ENCODE data around the gene BEND5. TPM values are rescaled to one million over a fixed set of nuclear protein-coding genes. Genes with fewer than 3 reads are reported as not detected.

Gene BEND5
- total and polyA plus RNA-seq, 2 of the 8 experiments (the other 6 are each of a cell fraction or from before 2014, with no cell fraction given), result 3.8 to 7.5 TPM

DNA sequence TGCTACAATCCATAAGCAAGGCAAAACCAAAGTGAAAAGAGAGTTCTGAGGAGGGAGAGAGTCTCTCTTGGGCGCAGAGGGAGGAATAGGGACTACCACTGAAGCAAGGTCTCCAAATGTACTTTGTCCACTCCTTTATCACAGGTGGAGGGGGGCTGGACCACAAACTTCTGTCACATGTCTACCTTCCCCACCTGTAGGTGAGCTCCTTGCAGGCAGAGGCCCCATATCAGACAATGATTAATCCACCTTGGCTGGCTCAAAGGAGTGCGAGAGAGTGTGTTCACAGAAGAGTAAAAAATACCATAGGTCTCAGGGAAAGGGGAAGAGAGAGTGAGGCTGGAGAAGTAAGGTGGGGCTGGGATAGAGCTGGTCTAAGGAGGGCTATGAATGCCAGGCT, 4.5 kb downstream of the BEND5 start:
- no peak overlapping the region for H2BK12ac ChIP-seq (ENCODE audit: low read depth, low read length)
- H3K27ac ChIP-seq (ENCODE audit: low read depth, low read length), result no peak overlapping the region
- peaks cover 2% of the 10 kb centered on the region; the same call in 1 of the 2 replicates for H3K79me1 ChIP-seq (ENCODE audit: low read depth, low read length)
- 97% methylated on average over 2 of the region's 2 CpGs; no CpG with 5 or more reads in 1 of the 2 experiments for WGBS, 2 experiments (ENCODE audit: extremely low coverage in 1 of 2, insufficient coverage in 1 of 2, insufficient read length in 1 of 2, insufficient replicate concordance in 2 of 2, low coverage in 1 of 2, low lambda C conversion rate in 2 of 2, missing lambda C conversion rate in 1 of 2)
- H4K8ac ChIP-seq (ENCODE audit: extremely low read depth, insufficient read depth, low read length), result no peak overlapping the region
- H3K4me2 ChIP-seq (ENCODE audit: insufficient read depth in 1 of 2, low read depth in 2 of 2, low read length in 2 of 2), result no peak overlapping the region
- no peak overlapping the region for H3K4ac ChIP-seq (replicated peaks; ENCODE audit: insufficient read length, low read depth, low read length)
- H3K23ac ChIP-seq (ENCODE audit: insufficient read length), result no peak overlapping the region
- H4K20me1 ChIP-seq (replicated peaks in 1 of 2; ENCODE audit: control insufficient read depth in 1 of 2, insufficient read depth in 2 of 2, low read length in 2 of 2), result no peaks in the 10 kb centered on the region
- H3K36me3 ChIP-seq (ENCODE audit: control insufficient read depth in 2 of 4, insufficient read depth in 4 of 4, low read length in 3 of 4), result peaks cover 0 to 7% (median 0%) of the 10 kb centered on the region in 4 experiments; a peak in 1 of 8 replicates
- peaks cover 0 to 4% (median 0%) of the 10 kb centered on the region in 4 experiments; a peak in 1 of 7 replicates for H3K4me1 ChIP-seq (replicated peaks in 1 of 4; ENCODE audit: control insufficient read depth in 3 of 4, insufficient read depth in 4 of 4, low read length in 3 of 4)
- no peak overlapping the region for H2BK15ac ChIP-seq (ENCODE audit: low read length)
- H2BK20ac ChIP-seq (ENCODE audit: low read length), result no peak overlapping the region
- H3K4me3 ChIP-seq (ENCODE audit: extremely low read depth in 1 of 4, insufficient read depth in 2 of 4, low read depth in 3 of 4, low read length in 4 of 4), result no peak overlapping the region
- no peak overlapping the region for H2AFZ ChIP-seq (ENCODE audit: low read length)
- CTCF ChIA-PET (ENCODE audit: partially characterized antibody), result interaction anchor here (0.7 to 2.7 kb wide), 5 partner anchors 11 to 246 kb away, joined by 3 to 10 read pairs (median 4); no protein-coding TSS in a partner anchor
- no peak overlapping the region for H2BK120ac ChIP-seq (replicated peaks; ENCODE audit: low read depth, low read length)
- H2AK5ac ChIP-seq (ENCODE audit: low read depth, low read length), result no peak overlapping the region
- peaks cover 0 to 3% of the 10 kb centered on the region in 2 experiments; a peak in 1 of 4 replicates for H3K79me2 ChIP-seq (ENCODE audit: control insufficient read depth in 1 of 2, insufficient read depth in 2 of 2, low read length in 2 of 2)
- no peak overlapping the region for H3K14ac ChIP-seq (ENCODE audit: insufficient read length)
- H4K91ac ChIP-seq (replicated peaks; ENCODE audit: insufficient read length, low read length), result no peak overlapping the region
- no peak overlapping the region for H4K5ac ChIP-seq (ENCODE audit: insufficient read length, low read depth, low read length)
- POLR2A ChIA-PET (ENCODE audit: partially characterized antibody), result no interaction called here
- no peaks in the 10 kb centered on the region for H3K27me3 ChIP-seq (replicated peaks in 1 of 4; ENCODE audit: control insufficient read depth in 3 of 4, extremely low read depth in 1 of 4, insufficient read depth in 3 of 4, low read length in 3 of 4)
- H3K18ac ChIP-seq (ENCODE audit: extremely low read depth, low read length), result no peak overlapping the region
- no peak overlapping the region for H3K9ac ChIP-seq (replicated peaks in 1 of 4; ENCODE audit: extremely low read depth in 1 of 4, low read depth in 3 of 4, low read length in 3 of 4)
- no peak for DNase-seq (ENCODE audit: low read depth in 1 of 2, low spot score in 2 of 2)
- no peaks in the 10 kb centered on the region for H3K9me3 ChIP-seq (ENCODE audit: insufficient read depth in 2 of 2, low read depth in 1 of 2, low read length in 1 of 2)
- no peak overlapping the region for H2BK5ac ChIP-seq (ENCODE audit: low read depth, low read length)
- no peak for FAIRE-seq
- H3K23me2 ChIP-seq (ENCODE audit: low read depth, low read length), result peaks cover 6% of the 10 kb centered on the region; the same call in 1 of the 2 replicates
- no peak overlapping the region for H3K56ac ChIP-seq (replicated peaks; ENCODE audit: insufficient read length, low read depth, low read length)
- TF ChIP-seq SAP30 (IDR thresholded peaks at IDR 0.05; ENCODE audit: insufficient read depth, insufficient replicate concordance, low read length) (no peak), MAFK (IDR thresholded peaks at IDR 0.05; ENCODE audit: low read depth, low read length) (no peak), SP1 (IDR thresholded peaks at IDR 0.05; ENCODE audit: low read depth, low read length) (no peak), TCF12 (IDR thresholded peaks at IDR 0.05; ENCODE audit: low read depth, low read length) (no peak), RNF2 (IDR thresholded peaks at IDR 0.05; ENCODE audit: borderline replicate concordance, low read depth, low read length, missing control alignments, poor library complexity, severe bottlenecking) (no peak), RAD21 (IDR thresholded peaks at IDR 0.05 in 1 of 2, conservative IDR thresholded peaks at IDR 0.05 in 1 of 2; ENCODE audit: low read depth in 2 of 2, low read length in 2 of 2) (no peak), RFX5 (IDR thresholded peaks at IDR 0.05; ENCODE audit: borderline replicate concordance, low read depth, low read length) (no peak), SIX5 (IDR thresholded peaks at IDR 0.05; ENCODE audit: low read depth, low read length) (no peak)

Data from H1 (cell line).